ENCODE results near the gene TRIM47. TPM values are rescaled to one million over a fixed set of nuclear protein-coding genes. Genes with fewer than 3 reads are reported as not detected.

TRIM47 gene
- total and polyA plus RNA-seq, 2 of the 13 experiments (the other 11 are each of a cell fraction or from before 2014, with no cell fraction given): 33.5 to 82.0 TPM

DNA sequence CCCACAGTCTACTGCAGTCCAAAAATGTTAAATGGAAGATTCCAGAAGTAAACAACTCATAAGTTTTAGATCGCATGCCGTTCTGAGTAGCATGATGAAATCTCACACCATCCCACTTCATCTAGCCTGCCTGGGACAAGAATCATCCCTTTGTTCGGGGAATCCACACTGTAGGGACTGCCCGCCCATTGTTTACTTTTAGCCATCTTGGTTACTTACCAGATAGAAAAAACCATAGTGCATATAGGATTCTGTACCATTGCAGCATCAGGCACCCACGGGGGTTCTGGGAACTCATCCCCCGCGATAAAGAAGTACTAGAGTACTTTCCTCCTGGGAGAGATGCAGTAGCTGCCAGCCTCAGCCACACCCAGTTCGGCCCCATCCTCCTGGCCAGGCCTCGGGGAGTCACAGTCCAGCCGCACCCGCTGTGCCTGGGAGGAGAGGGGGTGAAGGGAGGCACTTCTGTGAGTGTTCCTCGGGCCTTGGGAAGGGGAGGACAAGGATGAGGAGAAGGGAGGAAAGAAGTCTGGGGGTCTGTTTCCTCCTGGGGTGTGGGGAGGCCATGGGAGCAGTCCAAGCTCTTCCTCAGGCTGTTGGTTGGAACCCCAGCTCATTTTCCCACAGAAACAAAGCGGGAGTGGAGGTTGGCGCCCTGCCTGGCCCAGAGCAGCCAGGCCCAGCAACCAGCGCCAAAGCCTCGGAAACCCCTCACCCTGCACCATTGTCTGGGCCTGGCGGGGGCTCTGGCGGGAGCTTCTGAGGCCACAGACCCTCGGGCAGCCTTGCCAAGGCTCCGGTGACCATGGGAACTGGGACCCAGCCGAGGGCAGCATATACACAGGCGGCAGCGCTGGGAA, 8.9 kb downstream of the TRIM47 start (continued):
- TF ChIP-seq, protein P1, sequence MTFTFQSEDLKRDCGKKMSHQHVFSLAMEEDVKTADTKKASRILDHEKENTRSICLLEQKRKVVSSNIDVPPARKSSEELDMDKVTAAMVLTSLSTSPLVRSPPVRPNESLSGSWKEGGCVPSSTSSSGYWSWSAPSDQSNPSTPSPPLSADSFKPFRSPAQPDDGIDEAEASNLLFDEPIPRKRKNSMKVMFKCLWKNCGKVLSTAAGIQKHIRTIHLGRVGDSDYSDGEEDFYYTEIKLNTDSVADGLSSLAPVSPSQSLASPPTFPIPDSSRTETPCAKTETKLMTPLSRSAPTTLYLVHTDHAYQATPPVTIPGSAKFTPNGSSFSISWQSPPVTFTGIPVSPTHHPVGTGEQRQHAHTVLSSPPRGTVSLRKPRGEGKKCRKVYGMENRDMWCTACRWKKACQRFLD (CRISPR knock-in tag; IDR thresholded peaks at IDR 0.05; ENCODE audit: borderline replicate concordance): 0 out of 2 replicates have a peak, but pooled peaks have one; percentile 64
- TF ChIP-seq DZIP1 (CRISPR knock-in tag; IDR thresholded peaks at IDR 0.05) (0 out of 2 replicates have a peak, but pooled peaks have one; percentile 59), TEAD3 (CRISPR knock-in tag; optimal IDR thresholded peaks at IDR 0.05; ENCODE audit: borderline replicate concordance) (peak; percentile 65), ZNF275 (CRISPR knock-in tag; IDR thresholded peaks at IDR 0.05; ENCODE audit: borderline replicate concordance) (peak; percentile 25; the same call in 1 of the 2 replicates), ZNF276 (CRISPR knock-in tag; IDR thresholded peaks at IDR 0.05; ENCODE audit: low read depth) (peak; percentile 85; the same call in 1 of the 2 replicates), ZNF776 (CRISPR knock-in tag; IDR thresholded peaks at IDR 0.05) (no peak), GTF3A (CRISPR knock-in tag; conservative IDR thresholded peaks at IDR 0.05) (0 out of 2 replicates have a peak, but pooled peaks have one; percentile 62), ZNF589 (CRISPR knock-in tag; conservative IDR thresholded peaks at IDR 0.05) (no peak; the same call in 1 of the 2 replicates), SMAD1 (CRISPR knock-in tag; IDR thresholded peaks at IDR 0.05; ENCODE audit: borderline replicate concordance, low read depth) (0 out of 2 replicates have a peak, but pooled peaks have one; percentile 49), HNRNPH1 (optimal IDR thresholded peaks at IDR 0.05; ENCODE audit: low read depth, low read length) (no peak), MIXL1 (CRISPR knock-in tag; IDR thresholded peaks at IDR 0.05) (peak; percentile 64; the same call in 1 of the 2 replicates), ZNF687 (CRISPR knock-in tag; IDR thresholded peaks at IDR 0.05) (peak; percentile 90), ZBTB7A (CRISPR knock-in tag; IDR thresholded peaks at IDR 0.05) (no peak), ZSCAN20 (CRISPR knock-in tag; IDR thresholded peaks at IDR 0.05; ENCODE audit: borderline replicate concordance) (no peak), ZNF615 (CRISPR knock-in tag; IDR thresholded peaks at IDR 0.05; ENCODE audit: borderline replicate concordance) (peak; percentile 32; the same call in 1 of the 2 replicates), SALL1 (CRISPR knock-in tag; IDR thresholded peaks at IDR 0.05) (peak; percentile 89)

Data from HepG2 (cell line).